Lower lobe of right lung (tissue), 2 donors: ENCODE results near the gene GAS6. TPM values are rescaled to one million over a fixed set of nuclear protein-coding genes. Genes with fewer than 3 reads are reported as not detected.

Experiments used
- ATAC-seq, 2 donors: fragments of 200-7000 bp; cut with Tn5 transposase; one replicate each; pipeline ENCODE4 v1.9.1; 2020 to 2022; ENCODE audit warnings: mild to moderate bottlenecking in 2 of 2, moderate library complexity in 2 of 2
- DNase-seq: peaks from one replicate; pipeline ENCODE4 v3.0.0-alpha.2; 2020
- H3K27ac ChIP-seq: fragments of 200-600 bp; one replicate; pipeline ENCODE4 v1.8.0; 2022
- H3K27me3 ChIP-seq: fragments of 200-600 bp; one replicate; pipeline ENCODE4 v1.8.0; 2022; ENCODE audit warnings: low read depth
- H3K36me3 ChIP-seq: fragments of 200-600 bp; one replicate; pipeline ENCODE4 v1.8.0; 2022; ENCODE audit warnings: mild to moderate bottlenecking
- H3K4me1 ChIP-seq: fragments of 200-600 bp; one replicate; pipeline ENCODE4 v1.8.0; 2022
- H3K4me3 ChIP-seq: fragments of 200-600 bp; one replicate; pipeline ENCODE4 v1.8.0; 2022; ENCODE audit warnings: mild to moderate bottlenecking
- H3K9me3 ChIP-seq: fragments of 200-600 bp; one replicate; pipeline ENCODE4 v1.8.0; 2022
- CTCF ChIP-seq: fragments of 200-600 bp; IDR thresholded peaks from one replicate; pipeline ENCODE4 v1.8.0; 2022; ENCODE audit warnings: antibody characterized with exemption, mild to moderate bottlenecking
- intact Hi-C: fragments of 100-400 bp; cut with DNase I; formaldehyde crosslinking; loops from one replicate; pipeline ENCODE4 v1.11.0; 2022
- total RNA-seq: library from RNA; stranded (reverse); fragmentation: NEBNext Ultra II Directional; extraction: Animal tissue kit (Norgen Biotek cat#: 25700); gene quantifications from one replicate; pipeline ENCODE4 v1.2.1, GENCODE V29; 2021
- donor health status: DM: no; HTN: yes; CAD: no; lungs with severe emphysema.

The GAS6 gene
- total RNA-seq, 1 donor from 2014 or later: 111 TPM

- intact Hi-C loops: no loop called here
- no peak for DNase-seq
- Histone ChIP-seq H3K9me3 (no peaks in the 10 kb centered on the region), H3K4me3 (no peak overlapping the region), H3K36me3 (no peaks in the 10 kb centered on the region), H3K27me3 (no peaks in the 10 kb centered on the region), H3K4me1 (peaks cover 73% of the 10 kb centered on the region), H3K27ac (peak overlapping the region; percentile 0)
- TF ChIP-seq CTCF: no peak
- ATAC-seq: no peak
Measured at GRCh38 chr13:113859311-113860050, 4.4 kb downstream of the GAS6 start.

GRCh38 chr13:113857531-113858195, 6.2 kb downstream of the GAS6 start:
- no peak overlapping the region for H3K4me3 ChIP-seq
- no peak overlapping the region for H3K27ac ChIP-seq
- peaks cover 80% of the 10 kb centered on the region for H3K4me1 ChIP-seq
- H3K27me3 ChIP-seq: no peaks in the 10 kb centered on the region
- TF ChIP-seq CTCF: no peak
- DNase-seq (peak; percentile 31), ATAC-seq (no peak)
- H3K36me3 ChIP-seq: no peaks in the 10 kb centered on the region
- no peaks in the 10 kb centered on the region for H3K9me3 ChIP-seq
- intact Hi-C loops: no loop called here

- DNase-seq (peak; percentile 45), ATAC-seq (peak in 1 of 2 donors; percentile 20)
- H3K36me3 ChIP-seq: no peaks in the 10 kb centered on the region
- intact Hi-C loops: no loop called here
- H3K27me3 ChIP-seq: no peaks in the 10 kb centered on the region
- no peak overlapping the region for H3K4me3 ChIP-seq
- TF ChIP-seq CTCF: no peak
- no peak overlapping the region for H3K27ac ChIP-seq
- peaks cover 76% of the 10 kb centered on the region for H3K4me1 ChIP-seq
- no peaks in the 10 kb centered on the region for H3K9me3 ChIP-seq
Measured at GRCh38 chr13:113856716-113857065, 7.2 kb downstream of the GAS6 start.

GRCh38 chr13:113855931-113856715, 7.8 kb downstream of the GAS6 start:
- no peak for ATAC-seq
- H3K27me3 ChIP-seq: no peaks in the 10 kb centered on the region
- intact Hi-C loops: no loop called here
- H3K4me3 ChIP-seq: no peak overlapping the region
- peaks cover 70% of the 10 kb centered on the region for H3K4me1 ChIP-seq
- TF ChIP-seq CTCF: no peak
- no peak overlapping the region for H3K27ac ChIP-seq
- DNase-seq: peak; percentile 41
- H3K9me3 ChIP-seq: no peaks in the 10 kb centered on the region
- no peaks in the 10 kb centered on the region for H3K36me3 ChIP-seq

GRCh38 chr13:113855012-113855921, 8.6 kb downstream of the GAS6 start:
- Histone ChIP-seq H3K9me3 (no peaks in the 10 kb centered on the region), H3K4me3 (no peak overlapping the region), H3K36me3 (no peaks in the 10 kb centered on the region), H3K4me1 (peaks cover 64% of the 10 kb centered on the region), H3K27ac (peak overlapping the region; percentile 65), H3K27me3 (no peaks in the 10 kb centered on the region)
- no peak for TF ChIP-seq CTCF
- intact Hi-C loops: no loop called here
- DNase-seq (peak; percentile 35), ATAC-seq (no peak)
